Measurements from ENCODE around the gene KRT81. TPM values are rescaled to one million over a fixed set of nuclear protein-coding genes. Genes with fewer than 3 reads are reported as not detected.
A peak's percentile ranks its signal among the peaks of the same experiment; 100 is the strongest.

KRT81 gene
- total RNA-seq, 1 donor from 2014 or later, result 1.2 TPM

- H3K36me3 Mint-ChIP-seq (ENCODE audit: low read depth, unreplicated experiment), result peaks cover 17% of the 10 kb centered on the region
- H3K4me3 Mint-ChIP-seq (ENCODE audit: unreplicated experiment), result no peak overlapping the region
- no peaks in the 10 kb centered on the region for H3K79me2 ChIP-seq (ENCODE audit: insufficient read depth, low read length)
- peaks cover 27% of the 10 kb centered on the region for H3K27me3 Mint-ChIP-seq (ENCODE audit: low read depth, unreplicated experiment)
- peak overlapping the region; percentile 59 for H3K9ac ChIP-seq (ENCODE audit: low read length)
- peaks cover 27% of the 10 kb centered on the region for H3K4me1 ChIP-seq (ENCODE audit: insufficient read depth, low read length)
- TF ChIP-seq CTCF (IDR thresholded peaks at IDR 0.05; ENCODE audit: insufficient read depth, low read depth, low read length) (no peak), EZH2 (IDR thresholded peaks at IDR 0.05; ENCODE audit: insufficient read depth, low read length) (no peak)
- no peaks in the 10 kb centered on the region for H3K36me3 ChIP-seq (ENCODE audit: insufficient read depth, low read length)
- H3K27ac ChIP-seq (ENCODE audit: low read depth, low read length), result peak overlapping the region; percentile 70
- DNase-seq (ENCODE audit: low read depth), result peak; percentile 85
- no peak overlapping the region for H3K27ac Mint-ChIP-seq (ENCODE audit: unreplicated experiment)
- FAIRE-seq, result peak; percentile 54
- H4K20me1 ChIP-seq (ENCODE audit: insufficient read depth, low read length), result no peaks in the 10 kb centered on the region
- no peaks in the 10 kb centered on the region for H3K9me3 ChIP-seq (ENCODE audit: insufficient read depth, low read depth, low read length)
- peaks cover 2% of the 10 kb centered on the region for H3K9me3 Mint-ChIP-seq (ENCODE audit: unreplicated experiment)
- peak overlapping the region; percentile 74 for H3K4me2 ChIP-seq (ENCODE audit: low read length)
- peak overlapping the region; percentile 76 for H2AFZ ChIP-seq (ENCODE audit: low read depth, low read length)
- H3K4me3 ChIP-seq (ENCODE audit: insufficient read depth, low read depth, low read length), result no peak overlapping the region
- no peaks in the 10 kb centered on the region for H3K27me3 ChIP-seq (ENCODE audit: insufficient read depth, low read length)
- H3K4me1 Mint-ChIP-seq (ENCODE audit: low read depth, unreplicated experiment), result peaks cover 46% of the 10 kb centered on the region
Observed at GRCh38 chr12:52243856-52244614, 47.3 kb downstream of the KRT81 start.

GRCh38 chr12:52243259-52243855, 48.0 kb downstream of the KRT81 start:
- H3K27ac ChIP-seq (ENCODE audit: low read depth, low read length), result peak overlapping the region; percentile 70
- no peaks in the 10 kb centered on the region for H3K79me2 ChIP-seq (ENCODE audit: insufficient read depth, low read length)
- no peaks in the 10 kb centered on the region for H4K20me1 ChIP-seq (ENCODE audit: insufficient read depth, low read length)
- H3K4me2 ChIP-seq (ENCODE audit: low read length), result peak overlapping the region; percentile 74
- DNase-seq (ENCODE audit: low read depth) (peak; percentile 50), FAIRE-seq (peak; percentile 20)
- TF ChIP-seq EZH2 (IDR thresholded peaks at IDR 0.05; ENCODE audit: insufficient read depth, low read length), result no peak
- no peak for TF ChIP-seq CTCF (IDR thresholded peaks at IDR 0.05; ENCODE audit: insufficient read depth, low read depth, low read length)
- no peaks in the 10 kb centered on the region for H3K9me3 ChIP-seq (ENCODE audit: insufficient read depth, low read depth, low read length)
- Mint-ChIP-seq H3K4me3 (ENCODE audit: unreplicated experiment) (no peak overlapping the region), H3K9me3 (ENCODE audit: unreplicated experiment) (peaks cover 2% of the 10 kb centered on the region), H3K36me3 (ENCODE audit: low read depth, unreplicated experiment) (peaks cover 17% of the 10 kb centered on the region), H3K27me3 (ENCODE audit: low read depth, unreplicated experiment) (peaks cover 24% of the 10 kb centered on the region), H3K4me1 (ENCODE audit: low read depth, unreplicated experiment) (peaks cover 50% of the 10 kb centered on the region), H3K27ac (ENCODE audit: unreplicated experiment) (peak overlapping the region; percentile 66)
- H3K4me1 ChIP-seq (ENCODE audit: insufficient read depth, low read length), result peaks cover 27% of the 10 kb centered on the region
- no peak overlapping the region for H2AFZ ChIP-seq (ENCODE audit: low read depth, low read length)
- H3K27me3 ChIP-seq (ENCODE audit: insufficient read depth, low read length), result no peaks in the 10 kb centered on the region
- no peaks in the 10 kb centered on the region for H3K36me3 ChIP-seq (ENCODE audit: insufficient read depth, low read length)
- no peak overlapping the region for H3K4me3 ChIP-seq (ENCODE audit: insufficient read depth, low read depth, low read length)
- peak overlapping the region; percentile 44 for H3K9ac ChIP-seq (ENCODE audit: low read length)

All from astrocyte (in vitro differentiated cells and primary cell).